ENCODE results near the gene CTDP1. TPM values are rescaled to one million over a fixed set of nuclear protein-coding genes. Genes with fewer than 3 reads are reported as not detected.

The CTDP1 gene
- total RNA-seq, 1 experiment from 2014 or later: 33.7 TPM

DNA sequence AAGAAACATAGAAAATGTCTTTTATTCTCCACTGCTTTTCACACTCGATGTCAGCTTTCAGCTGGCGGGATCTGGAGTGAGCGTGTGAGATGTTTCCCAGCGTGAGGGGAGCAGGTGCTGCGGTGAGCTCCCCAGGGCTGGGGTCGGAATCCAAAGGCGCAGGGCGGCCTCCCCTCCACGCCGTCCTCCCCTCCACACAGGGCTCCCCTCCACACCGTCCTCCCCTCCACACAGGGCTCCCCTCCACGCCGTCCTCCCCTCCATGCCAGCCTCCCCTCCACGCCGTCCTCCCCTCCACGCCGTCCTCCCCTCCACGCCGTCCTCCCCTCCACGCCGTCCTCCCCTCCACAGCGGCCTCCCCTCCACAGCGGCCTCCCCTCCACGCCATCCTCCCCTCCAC, 91.2 kb downstream of the CTDP1 start:
- Histone ChIP-seq H2BK12ac (ENCODE audit: insufficient read length, low read depth, low read length) (no peak overlapping the region), H3K23me2 (ENCODE audit: insufficient read length, low read depth, low read length, poor library complexity, severe bottlenecking) (no peaks in the 10 kb centered on the region), H3K79me1 (ENCODE audit: insufficient read depth, low read depth, low read length, poor library complexity, severe bottlenecking) (no peaks in the 10 kb centered on the region), H2BK15ac (ENCODE audit: low read depth, low read length) (no peak overlapping the region), H4K5ac (ENCODE audit: insufficient read length, low read depth, low read length) (no peak overlapping the region), H3K56ac (ENCODE audit: insufficient read length, low read depth, low read length) (no peak overlapping the region), H4K91ac (ENCODE audit: insufficient read length, low read depth, low read length) (no peak overlapping the region), H4K20me1 (ENCODE audit: control insufficient read depth, insufficient read depth, insufficient read length) (no peaks in the 10 kb centered on the region), H3K79me2 (ENCODE audit: insufficient read depth, low read length) (no peaks in the 10 kb centered on the region), H3K14ac (ENCODE audit: insufficient read depth, low read length) (no peak overlapping the region), H2AFZ (ENCODE audit: low read length) (no peak overlapping the region), H3K4ac (ENCODE audit: low read depth, low read length) (no peak overlapping the region), H4K8ac (replicated peaks; ENCODE audit: insufficient read length, low read depth, low read length) (no peak overlapping the region), H3K9me3 (ENCODE audit: control insufficient read depth, low read depth, low read length) (no peaks in the 10 kb centered on the region), H3K18ac (ENCODE audit: insufficient read length, low read depth, low read length) (no peak overlapping the region), H3T11ph (ENCODE audit: low read length) (no peak overlapping the region), H3K9ac (ENCODE audit: extremely low read depth, insufficient read length, low read length) (no peak overlapping the region), H2BK20ac (ENCODE audit: low read depth, low read length, poor library complexity, severe bottlenecking) (no peak overlapping the region), H3K4me1 (ENCODE audit: insufficient read depth, low read length) (no peaks in the 10 kb centered on the region), H3K27me3 (ENCODE audit: insufficient read depth, low read length) (no peaks in the 10 kb centered on the region; the same call in 1 of the 2 replicates), H3K27ac (ENCODE audit: insufficient read length, low read depth, low read length) (no peak overlapping the region), H3K23ac (ENCODE audit: insufficient read length, low read depth, low read length) (no peak overlapping the region), H2BK120ac (ENCODE audit: low read depth, low read length, poor library complexity, severe bottlenecking) (no peak overlapping the region), H2BK5ac (ENCODE audit: insufficient read length, low read length) (no peak overlapping the region), H3K4me2 (ENCODE audit: insufficient read depth, insufficient read length, low read length) (no peak overlapping the region), H2AK5ac (ENCODE audit: insufficient read length, low read length) (no peak overlapping the region)
- H3K4me1 Mint-ChIP-seq: no peaks in the 10 kb centered on the region
- DNase-seq: no peak
- H3K27me3 Mint-ChIP-seq (ENCODE audit: low read depth): peaks cover 24% of the 10 kb centered on the region
- no CpG with 5 or more reads among the region's 24 CpGs for WGBS (ENCODE audit: extremely low coverage, insufficient read length, low lambda C conversion rate)
- H3K4me3 Mint-ChIP-seq: no peak overlapping the region
- no peak overlapping the region for H3K27ac Mint-ChIP-seq
- TF ChIP-seq, protein P1, sequence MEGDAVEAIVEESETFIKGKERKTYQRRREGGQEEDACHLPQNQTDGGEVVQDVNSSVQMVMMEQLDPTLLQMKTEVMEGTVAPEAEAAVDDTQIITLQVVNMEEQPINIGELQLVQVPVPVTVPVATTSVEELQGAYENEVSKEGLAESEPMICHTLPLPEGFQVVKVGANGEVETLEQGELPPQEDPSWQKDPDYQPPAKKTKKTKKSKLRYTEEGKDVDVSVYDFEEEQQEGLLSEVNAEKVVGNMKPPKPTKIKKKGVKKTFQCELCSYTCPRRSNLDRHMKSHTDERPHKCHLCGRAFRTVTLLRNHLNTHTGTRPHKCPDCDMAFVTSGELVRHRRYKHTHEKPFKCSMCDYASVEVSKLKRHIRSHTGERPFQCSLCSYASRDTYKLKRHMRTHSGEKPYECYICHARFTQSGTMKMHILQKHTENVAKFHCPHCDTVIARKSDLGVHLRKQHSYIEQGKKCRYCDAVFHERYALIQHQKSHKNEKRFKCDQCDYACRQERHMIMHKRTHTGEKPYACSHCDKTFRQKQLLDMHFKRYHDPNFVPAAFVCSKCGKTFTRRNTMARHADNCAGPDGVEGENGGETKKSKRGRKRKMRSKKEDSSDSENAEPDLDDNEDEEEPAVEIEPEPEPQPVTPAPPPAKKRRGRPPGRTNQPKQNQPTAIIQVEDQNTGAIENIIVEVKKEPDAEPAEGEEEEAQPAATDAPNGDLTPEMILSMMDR (conservative IDR thresholded peaks at IDR 0.05): no peak
- H3K9me3 Mint-ChIP-seq: peaks cover 19 to 27% of the 10 kb centered on the region in 2 experiments
- H3K36me3 Mint-ChIP-seq (ENCODE audit: insufficient read depth in 1 of 3, low read depth in 3 of 3): peaks cover 0 to 2% (median 2%) of the 10 kb centered on the region in 3 experiments; a peak in 2 of 7 replicates

All from H9 (cell line).